Measurements from ENCODE around the gene SCNM1. TPM values are rescaled to one million over a fixed set of nuclear protein-coding genes. Genes with fewer than 3 reads are reported as not detected.

Gene SCNM1
- total and polyA plus RNA-seq, 2 experiments from 2014 or later = 27.1 to 92.3 TPM

GRCh38 chr1:151171190-151171589 is 5.2 kb downstream of the SCNM1 start:
- no peak overlapping the region for H3K27ac Mint-ChIP-seq

More at GRCh38 chr1:151171190-151171589, 5.2 kb downstream of the SCNM1 start:
- ATAC-seq = no peak
- Histone ChIP-seq H3K27ac (ENCODE audit: low read depth) (no peak overlapping the region), H3K27me3 (ENCODE audit: insufficient read depth) (no peaks in the 10 kb centered on the region), H2AFZ (no peak overlapping the region), H3K4me1 (ENCODE audit: insufficient read depth) (peaks cover 8% of the 10 kb centered on the region; the same call in 1 of the 2 replicates), H3K9me2 (ENCODE audit: insufficient read depth) (no peaks in the 10 kb centered on the region), H3F3A (replicated peaks; ENCODE audit: low read depth) (no peaks in the 10 kb centered on the region), H3K36me3 (ENCODE audit: insufficient read depth) (peaks cover 4% of the 10 kb centered on the region), H4K20me1 (replicated peaks; ENCODE audit: insufficient read depth) (no peaks in the 10 kb centered on the region), H3K4me3 (no peak overlapping the region), H3K79me2 (replicated peaks; ENCODE audit: insufficient read depth) (peaks cover 8% of the 10 kb centered on the region), H3K4me2 (no peak overlapping the region)
- no peak for DNase-seq (ENCODE audit: low spot score)
- no peak for TF ChIP-seq EZH2phosphoT487 (IDR thresholded peaks at IDR 0.05; ENCODE audit: unreplicated experiment)
- TF ChIP-seq NANOG (IDR thresholded peaks at IDR 0.05; ENCODE audit: borderline replicate concordance) = no peak
- TF ChIP-seq REST (IDR thresholded peaks at IDR 0.05; ENCODE audit: unreplicated experiment) = no peak
- no peak for TF ChIP-seq EZH2 (IDR thresholded peaks at IDR 0.05; ENCODE audit: low read depth, unreplicated experiment)
- TF ChIP-seq POLR2AphosphoS5 (IDR thresholded peaks at IDR 0.05; ENCODE audit: low read depth) = no peak
- TF ChIP-seq, protein P1, sequence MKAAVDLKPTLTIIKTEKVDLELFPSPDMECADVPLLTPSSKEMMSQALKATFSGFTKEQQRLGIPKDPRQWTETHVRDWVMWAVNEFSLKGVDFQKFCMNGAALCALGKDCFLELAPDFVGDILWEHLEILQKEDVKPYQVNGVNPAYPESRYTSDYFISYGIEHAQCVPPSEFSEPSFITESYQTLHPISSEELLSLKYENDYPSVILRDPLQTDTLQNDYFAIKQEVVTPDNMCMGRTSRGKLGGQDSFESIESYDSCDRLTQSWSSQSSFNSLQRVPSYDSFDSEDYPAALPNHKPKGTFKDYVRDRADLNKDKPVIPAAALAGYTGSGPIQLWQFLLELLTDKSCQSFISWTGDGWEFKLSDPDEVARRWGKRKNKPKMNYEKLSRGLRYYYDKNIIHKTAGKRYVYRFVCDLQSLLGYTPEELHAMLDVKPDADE (IDR thresholded peaks at IDR 0.05) = no peak
- no peak for TF ChIP-seq STAT1 (IDR thresholded peaks at IDR 0.05; ENCODE audit: unreplicated experiment)
- TF ChIP-seq ZNF331 (CRISPR knock-in tag; IDR thresholded peaks at IDR 0.05; ENCODE audit: low read depth) = no peak
- no peak for TF ChIP-seq CREB1 (CRISPR knock-in tag; IDR thresholded peaks at IDR 0.05; ENCODE audit: low read depth)
- TF ChIP-seq, protein P2, sequence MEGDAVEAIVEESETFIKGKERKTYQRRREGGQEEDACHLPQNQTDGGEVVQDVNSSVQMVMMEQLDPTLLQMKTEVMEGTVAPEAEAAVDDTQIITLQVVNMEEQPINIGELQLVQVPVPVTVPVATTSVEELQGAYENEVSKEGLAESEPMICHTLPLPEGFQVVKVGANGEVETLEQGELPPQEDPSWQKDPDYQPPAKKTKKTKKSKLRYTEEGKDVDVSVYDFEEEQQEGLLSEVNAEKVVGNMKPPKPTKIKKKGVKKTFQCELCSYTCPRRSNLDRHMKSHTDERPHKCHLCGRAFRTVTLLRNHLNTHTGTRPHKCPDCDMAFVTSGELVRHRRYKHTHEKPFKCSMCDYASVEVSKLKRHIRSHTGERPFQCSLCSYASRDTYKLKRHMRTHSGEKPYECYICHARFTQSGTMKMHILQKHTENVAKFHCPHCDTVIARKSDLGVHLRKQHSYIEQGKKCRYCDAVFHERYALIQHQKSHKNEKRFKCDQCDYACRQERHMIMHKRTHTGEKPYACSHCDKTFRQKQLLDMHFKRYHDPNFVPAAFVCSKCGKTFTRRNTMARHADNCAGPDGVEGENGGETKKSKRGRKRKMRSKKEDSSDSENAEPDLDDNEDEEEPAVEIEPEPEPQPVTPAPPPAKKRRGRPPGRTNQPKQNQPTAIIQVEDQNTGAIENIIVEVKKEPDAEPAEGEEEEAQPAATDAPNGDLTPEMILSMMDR (conservative IDR thresholded peaks at IDR 0.05; ENCODE audit: low read depth in 2 of 2) = no peak
- TF ChIP-seq ZNF114 (CRISPR knock-in tag; IDR thresholded peaks at IDR 0.05) = no peak
- peaks cover 47% of the 10 kb centered on the region for H3K36me3 Mint-ChIP-seq (ENCODE audit: low read depth)
- peaks cover 7% of the 10 kb centered on the region; the same call in 2 of the 3 replicates for H3K4me1 Mint-ChIP-seq
- no peaks in the 10 kb centered on the region for H3K9me3 Mint-ChIP-seq
- no peak overlapping the region; the same call in 2 of the 3 replicates for H3K4me3 Mint-ChIP-seq
- peaks cover 9% of the 10 kb centered on the region for H3K27me3 Mint-ChIP-seq (ENCODE audit: insufficient read depth, low read depth, poor library complexity)

Data from GM23338 (cell line).